Measurements from ENCODE around the gene TMEM217. TPM values are rescaled to one million over a fixed set of nuclear protein-coding genes. Genes with fewer than 3 reads are reported as not detected.

Gene TMEM217
- total and polyA plus RNA-seq, 2 of the 8 experiments (the other 6 are each of a cell fraction or from before 2014, with no cell fraction given), result 0.60 to 1.1 TPM

DNA sequence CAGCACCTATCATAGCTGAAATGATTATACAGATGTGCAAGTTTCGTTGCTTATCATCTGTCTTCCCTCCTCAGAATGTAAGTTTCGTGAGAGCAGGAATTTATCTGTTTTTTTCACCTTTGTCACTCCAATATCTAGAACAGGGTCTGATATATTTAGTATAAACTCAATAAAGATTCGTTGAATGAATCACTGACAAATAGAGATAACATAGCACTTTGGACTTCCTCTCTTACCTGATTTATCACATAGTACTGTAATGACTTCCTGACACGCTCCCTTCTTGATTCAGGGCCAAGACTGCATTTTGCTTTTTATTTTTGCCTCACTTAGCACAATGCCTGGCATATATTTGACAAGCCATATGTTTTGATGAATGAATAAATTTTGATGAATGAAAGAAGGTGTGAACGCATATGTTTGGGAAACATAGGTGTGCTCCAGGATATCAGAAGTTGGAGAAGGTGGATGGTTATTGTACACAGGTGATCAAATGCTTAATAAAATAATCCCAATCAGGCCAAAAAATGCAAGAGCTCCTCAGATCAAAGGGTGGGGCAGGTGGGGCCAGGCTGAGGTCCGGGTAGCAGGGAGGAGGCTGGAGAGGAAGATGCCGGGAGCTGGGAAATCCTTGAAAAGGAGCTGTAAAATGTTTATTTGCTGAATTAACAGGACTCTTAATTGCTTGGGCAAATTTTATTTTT is 55.0 kb downstream of the TMEM217 start (continued):
- no peak for TF ChIP-seq HDAC2 (IDR thresholded peaks at IDR 0.05; ENCODE audit: borderline replicate concordance in 1 of 2, low read depth in 2 of 2, low read length in 2 of 2)
- no peak for TF ChIP-seq ATF3 (IDR thresholded peaks at IDR 0.05; ENCODE audit: insufficient read depth, low read depth, low read length)
